Measurements from ENCODE around the gene SLC4A1.

DNA sequence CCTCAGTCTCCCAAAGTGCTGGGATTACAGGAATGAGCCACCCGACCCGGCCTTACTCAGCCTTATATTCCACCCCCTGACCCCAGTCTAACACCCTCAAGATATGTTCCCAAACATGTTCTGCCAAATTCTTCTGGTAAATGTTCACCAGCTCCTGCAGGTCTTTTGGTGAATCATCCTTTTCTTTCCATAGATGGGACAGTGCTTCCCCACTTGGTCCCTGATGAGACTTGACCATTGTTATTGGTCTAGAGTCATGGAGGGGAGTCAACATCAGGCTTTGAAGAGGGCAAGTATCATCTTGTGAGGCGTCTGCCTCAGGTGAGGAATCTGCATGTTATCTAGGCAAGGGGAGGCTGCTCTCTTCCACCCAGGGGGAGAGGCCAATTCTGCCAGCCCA lies 30.0 kb upstream of the SLC4A1 start:
- no peak for TF ChIP-seq EP300 (IDR thresholded peaks at IDR 0.05; ENCODE audit: low read depth in 2 of 2, low read length in 2 of 2)
- TF ChIP-seq EP300 (CRISPR knock-in tag; IDR thresholded peaks at IDR 0.05; ENCODE audit: borderline replicate concordance), result no peak
- TF ChIP-seq, protein P1, sequence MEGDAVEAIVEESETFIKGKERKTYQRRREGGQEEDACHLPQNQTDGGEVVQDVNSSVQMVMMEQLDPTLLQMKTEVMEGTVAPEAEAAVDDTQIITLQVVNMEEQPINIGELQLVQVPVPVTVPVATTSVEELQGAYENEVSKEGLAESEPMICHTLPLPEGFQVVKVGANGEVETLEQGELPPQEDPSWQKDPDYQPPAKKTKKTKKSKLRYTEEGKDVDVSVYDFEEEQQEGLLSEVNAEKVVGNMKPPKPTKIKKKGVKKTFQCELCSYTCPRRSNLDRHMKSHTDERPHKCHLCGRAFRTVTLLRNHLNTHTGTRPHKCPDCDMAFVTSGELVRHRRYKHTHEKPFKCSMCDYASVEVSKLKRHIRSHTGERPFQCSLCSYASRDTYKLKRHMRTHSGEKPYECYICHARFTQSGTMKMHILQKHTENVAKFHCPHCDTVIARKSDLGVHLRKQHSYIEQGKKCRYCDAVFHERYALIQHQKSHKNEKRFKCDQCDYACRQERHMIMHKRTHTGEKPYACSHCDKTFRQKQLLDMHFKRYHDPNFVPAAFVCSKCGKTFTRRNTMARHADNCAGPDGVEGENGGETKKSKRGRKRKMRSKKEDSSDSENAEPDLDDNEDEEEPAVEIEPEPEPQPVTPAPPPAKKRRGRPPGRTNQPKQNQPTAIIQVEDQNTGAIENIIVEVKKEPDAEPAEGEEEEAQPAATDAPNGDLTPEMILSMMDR (CRISPR knock-in tag; IDR thresholded peaks at IDR 0.05), result no peak
- no peak for TF ChIP-seq ZNF768 (CRISPR knock-in tag; IDR thresholded peaks at IDR 0.05)
- TF ChIP-seq, protein P2, sequence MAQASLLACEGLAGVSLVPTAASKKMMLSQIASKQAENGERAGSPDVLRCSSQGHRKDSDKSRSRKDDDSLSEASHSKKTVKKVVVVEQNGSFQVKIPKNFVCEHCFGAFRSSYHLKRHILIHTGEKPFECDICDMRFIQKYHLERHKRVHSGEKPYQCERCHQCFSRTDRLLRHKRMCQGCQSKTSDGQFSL (CRISPR knock-in tag; IDR thresholded peaks at IDR 0.05), result no peak
- no peak for TF ChIP-seq ZNF274 (CRISPR knock-in tag; IDR thresholded peaks at IDR 0.05)
- TF ChIP-seq HDAC2 (CRISPR knock-in tag; IDR thresholded peaks at IDR 0.05), result no peak
- no peak for TF ChIP-seq ZNF20 (CRISPR knock-in tag; IDR thresholded peaks at IDR 0.05)
